IPS-NIHi11 (cell line): ENCODE results near the gene RTN4RL1.

Experiments used
- DNase-seq: peaks from one replicate; pipeline ENCODE4 v3.0.0; 2012; ENCODE audit warnings: mixed read lengths, low spot score

Gene RTN4RL1

GRCh38 chr17:1919201-1919600 lies 105.9 kb downstream of the RTN4RL1 start:
- DNase-seq = no peak

DNA sequence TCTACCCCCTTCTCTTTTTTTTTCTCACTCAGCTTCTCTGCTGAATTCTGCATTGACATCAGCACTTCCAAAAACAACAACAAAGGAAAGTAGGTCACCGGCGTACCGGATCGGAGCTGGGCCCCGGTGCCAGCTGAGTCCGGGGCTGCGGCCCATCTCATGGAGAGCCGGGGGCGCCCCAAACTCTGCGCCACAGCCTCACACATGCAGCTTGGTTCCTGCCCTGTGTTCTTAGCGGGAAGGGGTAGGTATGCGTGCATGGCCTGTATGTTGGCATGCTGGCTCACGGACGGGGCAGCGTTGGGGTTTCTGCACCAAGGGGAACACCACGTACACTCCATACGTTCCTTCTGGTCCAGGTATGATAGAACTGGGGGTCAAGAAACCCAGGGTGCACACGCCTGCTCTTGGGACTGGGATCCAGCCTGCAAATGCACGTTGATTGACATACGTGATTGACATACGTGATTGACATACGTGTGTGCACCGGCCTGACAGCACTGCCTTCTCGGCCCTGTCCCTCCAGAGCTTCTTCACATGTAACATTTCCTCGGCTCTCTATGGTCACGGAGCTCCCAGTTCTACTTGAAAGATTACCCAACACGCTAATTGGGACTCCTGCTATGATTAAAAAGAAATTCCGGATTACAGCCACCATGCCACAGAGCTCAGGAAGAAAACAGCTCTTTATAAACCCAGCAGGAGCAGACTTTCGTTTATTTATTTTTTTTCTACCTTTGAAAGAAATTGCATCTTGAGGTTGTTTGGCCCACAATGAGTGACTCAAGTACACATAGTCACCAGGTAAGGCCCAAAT lies 106.6 kb downstream of the RTN4RL1 start:
- DNase-seq = no peak

GRCh38 chr17:1916963-1917715 lies 108.0 kb downstream of the RTN4RL1 start:
- no peak for DNase-seq

GRCh38 chr17:1916316-1916715 lies 108.8 kb downstream of the RTN4RL1 start:
- no peak for DNase-seq

DNA sequence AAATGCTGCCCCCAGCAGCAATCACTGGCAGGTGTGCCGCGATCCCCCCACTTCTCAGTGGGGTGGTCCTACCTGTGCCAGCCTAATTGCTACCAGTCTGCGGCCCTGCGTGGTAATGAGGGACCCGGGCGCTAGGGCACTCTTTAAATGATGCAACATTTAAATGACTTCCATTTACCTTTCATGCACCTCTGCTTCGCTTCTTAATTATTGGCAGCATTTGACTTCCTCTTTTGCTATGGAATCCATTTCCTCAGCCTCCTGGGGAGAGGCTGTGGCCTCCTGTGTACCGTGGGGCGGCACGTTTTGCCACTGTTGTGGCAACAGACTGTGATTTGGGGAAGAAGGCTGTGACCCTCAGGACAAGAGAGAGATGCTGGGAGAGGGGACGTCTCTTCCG lies 109.2 kb downstream of the RTN4RL1 start:
- DNase-seq = no peak

- no peak for DNase-seq
Measured at GRCh38 chr17:1914661-1915083, 110.5 kb downstream of the RTN4RL1 start.

- no peak for DNase-seq
Measured at GRCh38 chr17:1913702-1914101, 111.4 kb downstream of the RTN4RL1 start.

- no peak for DNase-seq
Measured at GRCh38 chr17:1912146-1912545, 113.0 kb downstream of the RTN4RL1 start.

DNA sequence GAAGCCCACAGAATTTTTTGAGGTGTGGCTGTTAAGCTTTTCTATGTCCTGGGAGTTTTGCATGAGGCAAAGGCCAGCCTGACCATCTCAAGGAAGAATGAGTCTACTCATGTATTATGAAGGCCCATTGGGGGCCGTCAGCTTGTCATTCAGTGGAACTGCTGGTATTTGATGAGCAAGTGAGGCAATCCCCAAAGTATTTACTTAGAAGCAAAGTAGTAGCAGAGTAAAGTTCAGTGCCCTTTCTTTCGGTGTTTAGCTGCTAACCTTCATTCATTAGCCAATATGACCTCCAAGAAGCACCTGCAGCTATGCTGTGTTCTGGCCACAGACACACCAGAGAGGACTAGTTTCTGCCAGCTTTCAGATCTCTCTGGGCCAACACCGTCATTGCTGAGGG lies 115.1 kb downstream of the RTN4RL1 start:
- DNase-seq = no peak

DNA sequence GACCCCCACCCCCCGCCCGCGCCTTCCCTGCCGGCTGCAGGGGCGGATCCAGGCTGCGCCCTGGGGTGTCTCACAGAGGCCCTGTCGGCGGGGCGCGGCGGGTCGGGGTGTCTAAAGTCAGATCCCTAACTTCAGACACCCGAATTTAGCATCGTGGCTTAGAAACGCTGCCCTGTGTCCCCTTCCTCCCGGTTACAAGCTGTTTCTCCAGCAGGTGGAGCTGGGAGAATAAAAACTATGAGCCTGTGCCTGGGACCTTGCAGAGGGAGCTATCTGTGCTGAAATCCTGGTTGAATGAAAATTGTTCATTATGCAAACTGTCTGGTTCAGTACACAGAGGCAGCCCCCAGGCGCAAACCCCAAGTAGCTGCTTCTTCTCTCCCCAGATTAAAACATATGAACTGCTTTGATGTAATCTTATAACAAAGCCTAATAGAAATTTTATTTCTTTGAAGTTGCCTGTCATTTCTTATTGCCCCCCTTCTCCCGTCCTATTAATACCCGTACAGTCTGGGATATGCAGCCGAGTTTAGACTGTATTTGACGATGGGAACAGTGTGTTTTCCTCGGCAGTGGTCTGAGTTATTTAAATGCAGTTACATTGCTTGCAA lies 116.3 kb downstream of the RTN4RL1 start:
- peak; percentile 81 for DNase-seq

DNA sequence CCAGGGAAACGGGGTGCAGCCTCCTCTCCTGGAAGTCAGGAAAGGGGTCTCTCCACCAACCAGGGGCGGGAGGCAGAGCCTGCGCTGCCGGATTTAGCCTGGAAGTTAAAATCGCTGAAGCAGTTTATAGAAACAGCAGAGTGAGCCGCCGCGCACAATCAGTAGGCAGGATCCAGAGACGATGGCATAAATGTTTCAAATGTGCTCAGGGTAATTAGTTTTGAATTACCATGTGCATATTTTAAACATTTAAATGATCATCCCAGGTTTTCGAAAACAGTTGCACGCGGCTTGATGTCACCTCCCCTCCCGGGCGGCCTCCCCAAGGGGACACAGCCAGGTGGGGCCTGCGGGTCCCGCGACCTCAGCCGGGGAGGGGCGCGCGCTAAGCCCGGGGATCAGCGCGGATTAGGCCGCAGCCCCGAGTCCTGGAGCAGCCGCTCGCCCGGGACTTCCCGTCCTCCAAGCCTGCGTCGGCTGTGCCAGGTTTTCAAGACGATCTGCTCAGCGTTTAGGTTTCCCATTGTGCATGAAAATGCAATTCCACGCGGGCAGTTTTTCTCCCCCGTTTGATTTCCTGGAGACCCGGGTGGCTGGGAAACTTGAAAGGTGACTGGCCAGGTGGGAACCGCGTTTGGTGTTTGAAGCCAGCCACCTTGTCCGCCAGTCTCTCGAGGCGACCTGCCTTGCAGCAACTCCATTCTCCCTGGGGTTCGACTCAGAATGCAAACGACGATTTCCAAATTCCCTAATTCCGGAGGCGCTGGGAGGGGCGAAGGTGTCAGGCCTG lies 117.0 kb downstream of the RTN4RL1 start:
- peak; percentile 70 for DNase-seq

DNA sequence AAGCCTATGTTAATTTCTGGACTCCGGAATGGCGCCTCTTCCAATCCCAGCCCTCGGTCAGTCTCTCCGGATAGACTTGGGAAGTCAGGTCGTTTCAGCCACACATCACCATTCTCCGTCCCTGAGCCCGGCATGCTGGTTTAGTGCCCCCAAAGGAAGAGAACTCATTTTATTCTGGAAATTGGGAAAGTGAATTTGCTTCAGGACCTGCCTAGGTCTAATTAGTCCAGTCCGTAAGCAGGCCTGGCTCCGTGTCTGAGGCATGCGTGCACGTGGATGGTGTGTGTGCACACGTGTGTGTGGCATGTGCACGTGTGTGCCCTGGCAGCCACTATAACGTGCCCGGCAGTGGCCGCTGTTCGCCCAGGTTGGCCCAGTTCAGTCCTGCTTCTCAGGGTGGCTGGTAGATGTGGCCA lies 117.9 kb downstream of the RTN4RL1 start:
- no peak for DNase-seq

DNA sequence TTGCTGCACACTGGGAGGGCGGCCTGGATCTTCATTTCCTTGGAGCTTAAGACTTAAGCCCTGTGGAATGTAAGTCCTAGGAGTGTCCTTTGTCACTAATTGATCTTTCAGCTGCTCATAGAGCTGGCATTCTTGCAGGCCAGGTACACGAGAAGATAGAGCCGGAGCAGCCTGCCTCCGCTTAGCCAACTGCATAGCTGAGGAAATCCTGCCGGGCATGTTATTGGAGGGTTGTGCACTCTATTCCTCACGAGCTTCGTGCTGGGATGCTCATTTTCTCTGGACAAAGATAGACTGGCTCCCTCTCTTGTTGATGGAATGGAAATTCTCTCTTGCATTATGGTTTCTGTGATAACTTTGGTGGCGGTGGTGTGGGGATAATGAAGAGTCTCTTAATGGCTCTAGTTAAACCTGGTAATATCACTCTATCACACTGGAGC lies 118.5 kb downstream of the RTN4RL1 start:
- DNase-seq = no peak

GRCh38 chr17:1905190-1905913 lies 119.8 kb downstream of the RTN4RL1 start:
- no peak for DNase-seq

DNA sequence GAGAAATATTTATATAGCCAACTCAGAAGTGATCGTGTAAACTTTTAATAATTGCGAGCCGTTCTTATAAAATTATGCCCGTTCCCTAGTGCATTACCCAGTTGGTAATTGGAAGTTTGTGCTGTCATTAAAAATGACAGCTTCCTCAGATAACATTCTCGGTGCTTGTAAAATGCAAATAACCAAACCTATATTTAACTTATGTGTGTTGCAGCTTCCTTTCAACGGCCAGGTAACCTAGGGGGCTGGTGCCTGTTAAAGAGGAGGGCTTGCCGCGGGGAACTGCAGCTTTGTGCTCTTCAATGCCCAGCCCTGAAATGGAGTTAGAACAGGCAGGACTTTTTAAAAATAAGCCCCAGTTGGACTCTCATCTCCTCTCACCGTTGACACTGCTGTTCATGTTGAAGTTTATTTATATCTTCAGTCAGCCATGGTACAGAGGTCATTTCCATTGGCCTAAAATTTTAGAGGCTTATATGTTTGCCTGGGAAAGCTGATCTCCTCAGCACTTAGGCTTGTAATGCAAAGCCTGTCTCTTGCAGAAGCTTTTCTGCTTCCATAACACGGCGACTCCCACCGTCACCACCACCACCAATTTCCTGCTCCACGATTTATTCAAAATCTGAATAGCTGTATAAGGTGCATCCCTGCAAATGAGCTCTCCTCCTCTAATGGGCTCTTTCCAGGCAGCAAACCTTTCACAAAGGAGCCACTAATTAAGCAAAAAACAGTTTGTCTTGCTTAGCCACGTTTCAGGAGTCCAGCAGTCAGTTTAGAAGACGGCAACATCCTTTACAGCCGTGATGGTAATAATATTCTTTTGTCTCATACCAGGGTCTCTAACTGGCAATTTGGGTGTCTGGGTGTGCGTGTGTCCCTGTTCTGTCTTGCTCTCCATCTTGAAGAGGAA lies 120.6 kb downstream of the RTN4RL1 start:
- DNase-seq = no peak

DNA sequence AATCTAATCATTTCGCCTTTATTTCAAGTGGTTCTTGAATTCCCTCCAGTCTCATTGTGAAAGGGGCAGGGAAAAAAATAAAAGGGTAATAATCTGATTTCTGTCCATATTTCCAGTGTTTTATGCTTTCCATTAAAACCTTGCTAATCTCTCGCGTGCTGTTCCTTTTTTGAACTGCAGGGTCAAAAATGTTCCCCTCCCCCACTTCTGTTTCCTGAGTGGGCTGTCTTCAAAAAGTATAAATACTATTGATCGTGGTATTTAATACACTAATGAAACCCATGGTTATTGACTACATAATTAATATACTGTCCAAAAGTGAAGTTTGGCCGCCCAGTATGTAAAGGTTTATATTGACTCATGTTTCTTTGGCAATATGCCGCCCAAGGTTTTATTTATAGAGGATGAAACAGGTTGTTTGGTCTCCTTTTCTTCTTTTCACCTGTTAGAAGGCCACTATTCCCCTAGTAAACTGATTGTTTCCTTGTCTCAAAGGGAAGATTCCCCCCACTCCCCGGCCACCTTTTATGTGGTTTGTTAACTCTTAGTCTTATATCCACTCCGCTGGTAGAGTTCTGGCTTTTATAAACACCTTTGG lies 125.6 kb downstream of the RTN4RL1 start:
- DNase-seq = no peak

DNA sequence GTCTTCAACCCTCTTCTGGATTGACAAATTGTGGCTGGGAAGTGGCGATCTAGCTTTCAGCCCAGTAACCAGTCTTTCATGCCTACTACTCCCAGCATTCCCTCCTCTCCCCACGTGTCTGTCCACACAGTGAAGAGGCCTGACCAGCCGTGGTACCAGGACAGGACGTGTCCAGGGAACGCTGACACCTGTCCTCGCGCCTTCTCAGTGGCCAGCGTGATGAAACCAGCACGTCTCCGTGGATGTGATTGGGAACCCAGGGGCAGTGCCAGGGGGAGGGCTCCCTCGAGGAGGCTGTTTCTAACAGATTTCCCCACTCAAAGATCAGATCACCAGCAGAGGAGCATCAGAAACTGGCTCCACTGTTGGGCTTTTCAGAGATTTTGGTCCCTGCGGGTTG lies 126.3 kb downstream of the RTN4RL1 start:
- DNase-seq = no peak

DNA sequence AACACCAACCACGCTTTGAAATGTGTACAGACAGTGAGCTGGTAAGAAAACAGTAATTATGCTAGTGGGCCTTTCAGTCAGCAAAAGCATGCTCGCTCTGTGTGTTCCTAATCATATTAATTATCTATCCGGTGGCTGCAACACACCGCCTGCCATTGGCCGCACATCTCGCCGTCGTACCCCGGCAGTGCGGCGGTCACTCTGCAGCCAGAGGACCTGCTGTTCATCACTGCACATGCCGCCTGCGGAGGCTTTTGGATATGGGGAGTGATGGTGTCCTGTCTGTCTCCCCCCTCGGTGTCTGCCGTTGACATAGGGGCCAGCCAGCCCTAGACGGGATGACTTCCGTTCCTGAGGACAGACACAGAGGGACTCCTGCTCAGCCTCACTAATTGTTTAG lies 126.8 kb downstream of the RTN4RL1 start:
- no peak for DNase-seq

- no peak for DNase-seq
Measured at GRCh38 chr17:1897105-1897656, 128.0 kb downstream of the RTN4RL1 start.
